Chondrocyte (in vitro differentiated cells): ENCODE data around the gene KCNH2. TPM values are rescaled to one million over a fixed set of nuclear protein-coding genes. Genes with fewer than 3 reads are reported as not detected.
A peak's percentile ranks its signal among the peaks of the same experiment; 100 is the strongest.

Experiments
- DNase-seq: peaks from one replicate; pipeline ENCODE4 v3.0.0; 2021; ENCODE audit warnings: mixed read lengths, low spot score
- H3K27ac Mint-ChIP-seq: one replicate; pipeline ENCODE4 v1.8.0; 2021; ENCODE audit warnings: mild to moderate bottlenecking, moderate library complexity, mixed read lengths; ENCODE audit not compliant: unreplicated experiment
- H3K27me3 Mint-ChIP-seq: 2 replicates; pipeline ENCODE4 v1.8.0; 2021; ENCODE audit warnings: low read depth, mixed read lengths
- H3K36me3 Mint-ChIP-seq: 2 replicates; pipeline ENCODE4 v1.8.0; 2021; ENCODE audit warnings: low read depth, mixed read lengths
- H3K4me1 Mint-ChIP-seq: 2 replicates; pipeline ENCODE4 v1.8.0; 2021; ENCODE audit warnings: low read depth, mild to moderate bottlenecking, mixed read lengths
- H3K4me3 Mint-ChIP-seq: one replicate; pipeline ENCODE4 v1.8.0; 2021; ENCODE audit warnings: mild to moderate bottlenecking, moderate library complexity, mixed read lengths; ENCODE audit not compliant: unreplicated experiment
- H3K9me3 Mint-ChIP-seq: 2 replicates; pipeline ENCODE4 v1.8.0; 2021; ENCODE audit warnings: low read depth, mixed read lengths
- total RNA-seq: library from RNA; stranded (reverse); gene quantifications from 3 replicates; pipeline ENCODE4 v1.2.1, GENCODE V29; 2021
- TF ChIP-seq, protein P1 (sequence below): fragments of 200-600 bp; sonication (generic); IDR thresholded peaks from 2 replicates; pipeline ENCODE4 v1.5.0; 2021; ENCODE audit warnings: antibody characterized with exemption, mild to moderate bottlenecking, moderate library complexity

Gene KCNH2
- total RNA-seq, 1 donor from 2014 or later, result 0.30 TPM

DNA sequence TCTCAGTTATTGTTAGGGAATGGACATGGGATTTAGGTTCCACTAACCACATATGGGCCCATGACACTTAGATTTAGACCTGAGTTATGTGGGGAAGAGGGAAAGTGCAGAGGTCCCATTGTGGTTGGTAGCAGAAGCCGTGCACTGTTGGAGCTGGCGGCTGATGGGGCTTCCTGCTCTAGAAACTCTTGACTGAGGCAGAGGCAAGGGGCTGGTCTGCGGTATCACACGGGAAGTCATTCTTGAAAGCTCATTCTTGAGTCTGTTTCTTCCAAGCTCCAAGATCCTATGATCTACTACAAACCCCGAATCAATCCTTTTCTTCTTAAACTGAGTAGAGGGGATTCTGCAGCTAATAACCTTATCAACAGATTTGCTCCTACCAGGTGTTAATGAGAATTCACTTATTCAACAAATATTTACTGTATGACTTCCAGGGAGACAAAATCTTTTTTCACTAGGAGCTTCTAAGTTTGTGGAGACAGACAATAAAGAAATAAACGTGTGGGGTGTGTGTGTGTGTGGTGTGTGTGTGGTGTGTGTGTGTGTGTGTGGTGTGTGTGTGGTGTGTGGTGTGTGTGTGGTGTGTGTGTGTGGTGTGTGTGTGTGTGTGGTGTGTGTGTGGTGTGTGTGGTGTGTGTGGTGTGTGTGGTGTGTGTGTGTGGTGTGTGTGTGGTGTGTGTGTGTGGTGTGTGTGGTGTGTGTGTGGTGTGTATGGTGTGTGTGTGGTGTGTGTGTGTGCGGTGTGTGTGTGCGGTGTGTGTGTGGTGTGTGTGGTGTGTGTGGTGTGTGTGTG lies 68.7 kb downstream of the KCNH2 start:
- TF ChIP-seq, protein P1, sequence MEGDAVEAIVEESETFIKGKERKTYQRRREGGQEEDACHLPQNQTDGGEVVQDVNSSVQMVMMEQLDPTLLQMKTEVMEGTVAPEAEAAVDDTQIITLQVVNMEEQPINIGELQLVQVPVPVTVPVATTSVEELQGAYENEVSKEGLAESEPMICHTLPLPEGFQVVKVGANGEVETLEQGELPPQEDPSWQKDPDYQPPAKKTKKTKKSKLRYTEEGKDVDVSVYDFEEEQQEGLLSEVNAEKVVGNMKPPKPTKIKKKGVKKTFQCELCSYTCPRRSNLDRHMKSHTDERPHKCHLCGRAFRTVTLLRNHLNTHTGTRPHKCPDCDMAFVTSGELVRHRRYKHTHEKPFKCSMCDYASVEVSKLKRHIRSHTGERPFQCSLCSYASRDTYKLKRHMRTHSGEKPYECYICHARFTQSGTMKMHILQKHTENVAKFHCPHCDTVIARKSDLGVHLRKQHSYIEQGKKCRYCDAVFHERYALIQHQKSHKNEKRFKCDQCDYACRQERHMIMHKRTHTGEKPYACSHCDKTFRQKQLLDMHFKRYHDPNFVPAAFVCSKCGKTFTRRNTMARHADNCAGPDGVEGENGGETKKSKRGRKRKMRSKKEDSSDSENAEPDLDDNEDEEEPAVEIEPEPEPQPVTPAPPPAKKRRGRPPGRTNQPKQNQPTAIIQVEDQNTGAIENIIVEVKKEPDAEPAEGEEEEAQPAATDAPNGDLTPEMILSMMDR, result no peak
- no peak overlapping the region for H3K4me3 Mint-ChIP-seq
- no peaks in the 10 kb centered on the region for H3K9me3 Mint-ChIP-seq
- peaks cover 47% of the 10 kb centered on the region for H3K27me3 Mint-ChIP-seq
- no peaks in the 10 kb centered on the region for H3K36me3 Mint-ChIP-seq
- H3K27ac Mint-ChIP-seq, result no peak overlapping the region
- DNase-seq, result no peak
- H3K4me1 Mint-ChIP-seq, result no peaks in the 10 kb centered on the region

DNA sequence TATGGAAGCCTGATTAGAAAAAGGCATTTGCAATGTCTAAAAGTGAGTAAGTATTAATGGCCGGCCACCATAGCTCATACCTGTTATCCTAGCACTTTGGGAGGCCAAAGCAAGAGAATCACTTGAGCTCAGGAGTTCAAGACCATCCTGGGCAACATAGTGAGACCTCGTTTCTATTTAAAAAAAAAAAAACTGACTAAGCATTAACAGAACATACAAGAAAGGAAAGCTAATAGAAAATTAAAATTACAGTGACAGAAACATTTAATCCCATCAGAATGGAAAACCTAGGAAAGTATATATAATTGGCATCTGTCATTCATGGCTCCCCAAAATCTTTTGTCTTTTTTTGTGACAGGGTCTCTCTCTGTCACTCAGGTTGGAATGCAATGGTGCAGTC lies 69.9 kb downstream of the KCNH2 start:
- Mint-ChIP-seq H3K4me1 (no peaks in the 10 kb centered on the region), H3K27ac (no peak overlapping the region), H3K9me3 (no peaks in the 10 kb centered on the region), H3K36me3 (no peaks in the 10 kb centered on the region), H3K4me3 (no peak overlapping the region), H3K27me3 (peaks cover 35% of the 10 kb centered on the region)
- DNase-seq, result no peak
- TF ChIP-seq, protein P1, result no peak

DNA sequence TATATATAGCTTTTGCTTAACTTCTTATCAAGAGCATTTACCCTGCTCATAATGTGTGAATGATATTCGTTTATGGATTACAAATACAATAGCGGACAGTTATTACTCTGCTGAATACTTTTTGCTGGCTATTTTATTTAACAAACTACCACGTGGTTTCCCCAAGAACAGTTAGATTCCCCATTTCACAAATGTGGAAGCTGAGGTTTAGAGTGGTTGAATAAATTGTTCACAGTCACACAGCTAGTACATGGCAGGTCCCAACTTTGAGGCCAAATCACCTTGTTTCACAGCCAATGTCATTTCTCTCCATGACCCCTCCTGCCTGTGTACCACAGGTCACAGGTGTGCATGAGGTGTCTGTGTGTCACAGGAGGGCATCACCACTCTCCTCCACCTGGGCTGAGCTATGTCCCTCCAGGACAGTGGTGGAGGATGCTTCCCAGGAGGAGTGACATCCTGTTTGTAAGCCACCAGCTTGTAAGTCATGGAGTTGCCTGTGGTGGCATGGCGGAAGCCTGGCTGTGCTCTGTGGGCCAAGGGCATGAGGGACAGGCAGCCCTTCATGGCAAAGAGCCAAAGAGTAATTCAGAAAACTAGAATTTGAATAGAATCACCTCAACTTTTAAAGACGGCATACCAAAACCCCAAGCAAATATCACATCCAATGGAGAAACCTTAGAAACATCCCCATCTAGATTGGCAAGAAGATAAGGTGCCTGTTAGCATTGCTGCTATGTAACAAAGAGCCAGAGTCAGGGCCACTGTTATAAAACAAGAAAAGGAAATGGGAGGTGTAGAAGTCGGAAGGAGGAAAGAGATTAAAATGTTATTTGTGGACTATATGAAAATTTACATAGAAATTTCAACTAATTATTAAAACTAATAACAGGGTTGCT lies 73.9 kb downstream of the KCNH2 start:
- DNase-seq, result no peak
- TF ChIP-seq, protein P1, result no peak
- Mint-ChIP-seq H3K27ac (no peak overlapping the region), H3K36me3 (no peaks in the 10 kb centered on the region), H3K9me3 (no peaks in the 10 kb centered on the region), H3K4me1 (no peaks in the 10 kb centered on the region), H3K27me3 (peaks cover 29% of the 10 kb centered on the region), H3K4me3 (no peak overlapping the region)

DNA sequence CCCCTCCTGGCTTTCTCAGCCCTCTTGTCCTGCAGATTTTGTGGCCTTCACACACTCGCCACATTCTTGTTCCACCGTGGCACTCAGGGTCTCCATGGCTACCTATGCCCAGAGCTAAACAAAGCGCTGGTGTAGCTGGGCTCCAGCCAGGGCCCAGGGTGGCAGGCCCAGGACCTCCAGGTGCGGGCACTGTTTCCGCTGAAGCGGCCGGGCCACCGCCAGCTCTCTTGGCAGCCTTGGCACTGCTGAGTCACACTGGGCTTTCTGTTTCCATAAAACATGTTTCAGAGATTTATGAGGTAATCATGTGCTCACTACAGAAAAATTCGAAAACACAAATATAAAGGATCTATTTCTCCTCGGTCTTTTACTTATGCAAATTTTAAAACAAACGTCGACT lies 74.5 kb downstream of the KCNH2 start:
- H3K36me3 Mint-ChIP-seq, result no peaks in the 10 kb centered on the region
- no peak overlapping the region for H3K4me3 Mint-ChIP-seq
- peak overlapping the region; percentile 22 for H3K27ac Mint-ChIP-seq
- no peak for DNase-seq
- H3K9me3 Mint-ChIP-seq, result no peaks in the 10 kb centered on the region
- H3K27me3 Mint-ChIP-seq, result peaks cover 27% of the 10 kb centered on the region
- TF ChIP-seq, protein P1, result no peak
- no peaks in the 10 kb centered on the region for H3K4me1 Mint-ChIP-seq
